K562 (cell line): ENCODE results near the gene LRRC8C. TPM values are rescaled to one million over a fixed set of nuclear protein-coding genes. Genes with fewer than 3 reads are reported as not detected.

ENCODE experiments used
- CHD7 ChIP-seq: fragments of 200-600 bp; sonication (generic); IDR thresholded peaks from one replicate; pipeline ENCODE4 v1.6.1; 2012; ENCODE audit warnings: mild to moderate bottlenecking, low read depth, low read length, inconsistent platforms
- GATA2 ChIP-seq: sonication (generic); formaldehyde crosslinking; IDR thresholded peaks from 2 replicates; pipeline ENCODE4 v1.4.0; 2020; ENCODE audit warnings: mild to moderate bottlenecking, missing genetic modification reagents
- SIN3B ChIP-seq: fragments of 450-650 bp; IDR thresholded peaks from 2 replicates; pipeline ENCODE4 v1.6.1; 2017; ENCODE audit warnings: low read depth, mild to moderate bottlenecking, moderate library complexity
- ZNF239 ChIP-seq: fragments of 250-450 bp; sonication (Bioruptor Pico); IDR thresholded peaks from 2 replicates; pipeline ENCODE4 v1.4.0; 2020; ENCODE audit warnings: mild to moderate bottlenecking
- polyA plus RNA-seq, 8 experiments: library from polyadenylated mRNA; depleted of rRNA in 4 of 8; stranded (reverse) in 5 of 8; unstranded in 3 of 8; fragments of >200 nt; fragmentation: Nextera tagmentation in 2 of 8; fragmentation: Illumina TruSeq in 1 of 8; extraction: Ambion mirVana in 2 of 8; extraction: Trizol in 1 of 8; gene quantifications; 2 replicates each; pipeline versions ENCODE4 v1.2.1 to v1.2.3, GENCODE V29; 2011 to 2014; ENCODE audit warnings: inconsistent platforms in 1 of 8, missing spikeins in 1 of 8
- total RNA-seq, 7 experiments: library from RNA; depleted of rRNA in 6 of 7; stranded (reverse); fragments of >200 nt in 6 of 7; fragmentation: Illumina TruSeq in 2 of 7; extraction: Trizol in 2 of 7; gene quantifications; 2 replicates each; pipeline versions ENCODE4 v1.2.1 to v1.2.3, GENCODE V29; 2011 to 2021; ENCODE audit warnings: low replicate concordance in 1 of 7
- TF ChIP-seq, protein P1 (sequence below): fragments of 250-450 bp; sonication (Bioruptor Pico); IDR thresholded peaks from 2 replicates; pipeline ENCODE4 v1.9.0; 2021; ENCODE audit warnings: mild to moderate bottlenecking, inconsistent platforms

Gene LRRC8C
- total and polyA plus RNA-seq, 9 of the 15 experiments (the other 6 are each of a cell fraction or from before 2014, with no cell fraction given) = 1.00 to 12.5 (median 4.5) TPM

DNA sequence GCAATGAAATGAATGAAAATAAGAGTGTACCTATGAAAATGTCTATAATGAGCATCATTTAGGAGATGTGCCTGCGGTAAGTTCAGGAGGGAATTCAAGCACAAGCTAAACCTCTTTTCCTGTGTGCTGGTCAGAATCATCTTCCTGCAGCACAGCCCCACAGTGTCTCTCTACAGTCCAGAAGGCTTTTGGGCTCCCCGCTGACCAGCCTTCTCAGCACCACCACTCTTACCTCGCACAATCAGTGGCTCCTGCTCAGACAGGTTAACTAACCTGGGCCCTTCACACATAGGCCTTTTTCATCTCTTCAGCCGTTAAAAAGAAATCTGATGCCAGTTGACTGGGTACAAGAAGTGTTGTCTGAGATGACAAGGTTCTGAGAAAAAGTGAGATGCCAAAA lies 57.7 kb downstream of the LRRC8C start (continued):
- TF ChIP-seq CHD7 = no peak
- no peak for TF ChIP-seq ZNF239
- TF ChIP-seq GATA2 (CRISPR knock-in tag) = no peak
- TF ChIP-seq SIN3B = no peak
- TF ChIP-seq, protein P1, sequence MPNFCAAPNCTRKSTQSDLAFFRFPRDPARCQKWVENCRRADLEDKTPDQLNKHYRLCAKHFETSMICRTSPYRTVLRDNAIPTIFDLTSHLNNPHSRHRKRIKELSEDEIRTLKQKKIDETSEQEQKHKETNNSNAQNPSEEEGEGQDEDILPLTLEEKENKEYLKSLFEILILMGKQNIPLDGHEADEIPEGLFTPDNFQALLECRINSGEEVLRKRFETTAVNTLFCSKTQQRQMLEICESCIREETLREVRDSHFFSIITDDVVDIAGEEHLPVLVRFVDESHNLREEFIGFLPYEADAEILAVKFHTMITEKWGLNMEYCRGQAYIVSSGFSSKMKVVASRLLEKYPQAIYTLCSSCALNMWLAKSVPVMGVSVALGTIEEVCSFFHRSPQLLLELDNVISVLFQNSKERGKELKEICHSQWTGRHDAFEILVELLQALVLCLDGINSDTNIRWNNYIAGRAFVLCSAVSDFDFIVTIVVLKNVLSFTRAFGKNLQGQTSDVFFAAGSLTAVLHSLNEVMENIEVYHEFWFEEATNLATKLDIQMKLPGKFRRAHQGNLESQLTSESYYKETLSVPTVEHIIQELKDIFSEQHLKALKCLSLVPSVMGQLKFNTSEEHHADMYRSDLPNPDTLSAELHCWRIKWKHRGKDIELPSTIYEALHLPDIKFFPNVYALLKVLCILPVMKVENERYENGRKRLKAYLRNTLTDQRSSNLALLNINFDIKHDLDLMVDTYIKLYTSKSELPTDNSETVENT (CRISPR knock-in tag) = no peak
